ENCODE results near the gene KLK3.
"Not testable (repeated sequence)": the region's sequence is repeated elsewhere in the genome, so short reads cannot be mapped to it uniquely, and the experiment has no call there.

The KLK3 gene

GRCh38 chr19:50854636-50855410 is at the start of gene KLK3:
Gene KLK3 (plus strand): TSS chr19:50854915. CDS start chr19:50854956, 41 bp downstream.
- no peak for DNase-seq (ENCODE audit: low read depth)

GRCh38 chr19:50808856-50809255 is 45.9 kb upstream of the KLK3 start:
- no peak for DNase-seq (ENCODE audit: low read depth)

GRCh38 chr19:50811622-50812238 is 43.0 kb upstream of the KLK3 start:
- DNase-seq (ENCODE audit: low read depth): not testable (repeated sequence)

- DNase-seq (ENCODE audit: low read depth): no peak
These were observed 42.2 kb upstream of the KLK3 start for GRCh38 chr19:50812474-50812873.

- DNase-seq (ENCODE audit: low read depth): no peak
These were observed 39.8 kb upstream of the KLK3 start for GRCh38 chr19:50814883-50815282.

GRCh38 chr19:50815439-50815838 is 39.3 kb upstream of the KLK3 start:
- DNase-seq (ENCODE audit: low read depth): no peak

- DNase-seq (ENCODE audit: low read depth): peak; percentile 7
These were observed 36.5 kb upstream of the KLK3 start for GRCh38 chr19:50817941-50818858.

GRCh38 chr19:50818859-50819472 is 35.7 kb upstream of the KLK3 start:
- no peak for DNase-seq (ENCODE audit: low read depth)

GRCh38 chr19:50819636-50820035 is 35.1 kb upstream of the KLK3 start:
- DNase-seq (ENCODE audit: low read depth): no peak

- no peak for DNase-seq (ENCODE audit: low read depth)
These were observed 34.6 kb upstream of the KLK3 start for GRCh38 chr19:50820086-50820485.

- DNase-seq (ENCODE audit: low read depth): no peak
These were observed 34.0 kb upstream of the KLK3 start for GRCh38 chr19:50820549-50821247.

GRCh38 chr19:50821248-50821612 is 33.5 kb upstream of the KLK3 start:
- DNase-seq (ENCODE audit: low read depth): no peak

GRCh38 chr19:50821622-50822021 is 33.1 kb upstream of the KLK3 start:
- DNase-seq (ENCODE audit: low read depth): no peak

GRCh38 chr19:50822661-50823208 is 32.0 kb upstream of the KLK3 start:
- DNase-seq (ENCODE audit: low read depth): no peak

GRCh38 chr19:50823389-50824042 is 31.2 kb upstream of the KLK3 start, which contains the start of gene KLK1:
Gene KLK1 (minus strand): TSS chr19:50823787. CDS start chr19:50823748, 39 bp downstream.
- no peak for DNase-seq (ENCODE audit: low read depth)

GRCh38 chr19:50826492-50827240 is 28.0 kb upstream of the KLK3 start:
- no peak for DNase-seq (ENCODE audit: low read depth)

- DNase-seq (ENCODE audit: low read depth): no peak
These were observed 27.2 kb upstream of the KLK3 start for GRCh38 chr19:50827476-50827875.

- no peak for DNase-seq (ENCODE audit: low read depth)
These were observed 24.9 kb upstream of the KLK3 start for GRCh38 chr19:50829801-50830200.

- no peak for DNase-seq (ENCODE audit: low read depth)
These were observed 24.3 kb upstream of the KLK3 start for GRCh38 chr19:50830266-50831025.

Data from stimulated activated CD8-positive, alpha-beta memory T cell treated with anti-CD3 and anti-CD28 coated beads, Interleukin-12 subunit alpha, Interleukin-12 subunit beta, amount 100 ng/mL, for 1 hour (primary cell).